ENCODE measurements around the gene CENPH. TPM values are rescaled to one million over a fixed set of nuclear protein-coding genes. Genes with fewer than 3 reads are reported as not detected.

Gene CENPH
- total and polyA plus RNA-seq, 2 of the 13 experiments (the other 11 are each of a cell fraction or from before 2014, with no cell fraction given): 11.2 to 28.8 TPM

- TF ChIP-seq ATF4 (CRISPR knock-in tag; IDR thresholded peaks at IDR 0.05) (peak in 1 of 2 experiments; percentile 57; a peak in 2 of 4 replicates), KLF16 (CRISPR knock-in tag; IDR thresholded peaks at IDR 0.05) (peak in 1 of 2 experiments; percentile 76; a peak in 1 of 4 replicates), PPARG (CRISPR knock-in tag; conservative IDR thresholded peaks at IDR 0.05) (peak; percentile 87), FLYWCH1 (CRISPR knock-in tag; IDR thresholded peaks at IDR 0.05) (no peak), ZBTB37 (CRISPR knock-in tag; IDR thresholded peaks at IDR 0.05) (no peak), ZNF678 (CRISPR knock-in tag; IDR thresholded peaks at IDR 0.05) (no peak), GMEB1 (CRISPR knock-in tag; IDR thresholded peaks at IDR 0.05; ENCODE audit: borderline replicate concordance) (peak; percentile 52; the same call in 1 of the 2 replicates), ZNF609 (CRISPR knock-in tag; IDR thresholded peaks at IDR 0.05; ENCODE audit: borderline replicate concordance) (peak; percentile 27; the same call in 1 of the 2 replicates), ARNTL (CRISPR knock-in tag; IDR thresholded peaks at IDR 0.05) (peak; percentile 42; the same call in 1 of the 2 replicates), ZNF331 (CRISPR knock-in tag; IDR thresholded peaks at IDR 0.05) (no peak), KLF12 (CRISPR knock-in tag; IDR thresholded peaks at IDR 0.05; ENCODE audit: borderline replicate concordance) (peak; percentile 76; the same call in 1 of the 2 replicates), ZMYM4 (CRISPR knock-in tag; IDR thresholded peaks at IDR 0.05) (peak; percentile 57), PHF20 (CRISPR knock-in tag; IDR thresholded peaks at IDR 0.05) (peak; percentile 87), ZNF30 (CRISPR knock-in tag; IDR thresholded peaks at IDR 0.05) (no peak), KMT2A (CRISPR knock-in tag; IDR thresholded peaks at IDR 0.05) (peak; percentile 66; the same call in 1 of the 2 replicates), ZIK1 (CRISPR knock-in tag; IDR thresholded peaks at IDR 0.05; ENCODE audit: borderline replicate concordance, low read depth) (peak; percentile 64; the same call in 1 of the 2 replicates), REXO4 (CRISPR knock-in tag; IDR thresholded peaks at IDR 0.05; ENCODE audit: borderline replicate concordance) (no peak)
- TF ChIP-seq, protein P1, sequence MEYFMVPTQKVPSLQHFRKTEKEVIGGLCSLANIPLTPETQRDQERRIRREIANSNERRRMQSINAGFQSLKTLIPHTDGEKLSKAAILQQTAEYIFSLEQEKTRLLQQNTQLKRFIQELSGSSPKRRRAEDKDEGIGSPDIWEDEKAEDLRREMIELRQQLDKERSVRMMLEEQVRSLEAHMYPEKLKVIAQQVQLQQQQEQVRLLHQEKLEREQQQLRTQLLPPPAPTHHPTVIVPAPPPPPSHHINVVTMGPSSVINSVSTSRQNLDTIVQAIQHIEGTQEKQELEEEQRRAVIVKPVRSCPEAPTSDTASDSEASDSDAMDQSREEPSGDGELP (IDR thresholded peaks at IDR 0.05; ENCODE audit: borderline replicate concordance, low read depth): peak; percentile 13; the same call in 1 of the 2 replicates
These were observed at the start of gene CENPH (continued) for GRCh38 chr5:69189162-69190086.

Data from HepG2 (cell line).